HG02588 (cell line): ENCODE measurements around the gene PGRMC2.

Source experiments
- ATAC-seq: cut with Tn5 transposase; IDR thresholded peaks from one replicate; pipeline ENCODE4 v1.9.1; 2021; ENCODE audit warnings: mild to moderate bottlenecking, moderate library complexity; ENCODE audit not compliant: unreplicated experiment

The PGRMC2 gene

DNA sequence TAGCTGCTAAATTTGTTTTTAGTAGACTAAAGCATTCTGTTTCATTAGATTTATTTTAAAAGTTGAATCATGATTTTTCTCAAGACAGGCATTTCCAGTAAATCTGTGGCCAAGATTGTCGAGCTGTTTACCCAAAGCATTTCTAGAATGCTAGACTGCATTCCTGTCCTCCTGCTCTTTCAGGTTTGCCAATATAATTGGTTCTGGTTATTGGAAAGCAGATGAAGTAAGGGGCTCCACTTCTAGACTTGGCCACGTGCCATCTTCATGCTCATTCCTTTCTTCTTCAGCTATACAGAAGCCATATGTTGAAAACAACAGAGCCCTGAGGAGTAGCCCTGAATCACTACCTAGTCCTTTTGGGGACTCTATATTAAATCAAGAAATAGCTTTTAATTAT lies 62.5 kb downstream of the PGRMC2 start:
- no peak for ATAC-seq

DNA sequence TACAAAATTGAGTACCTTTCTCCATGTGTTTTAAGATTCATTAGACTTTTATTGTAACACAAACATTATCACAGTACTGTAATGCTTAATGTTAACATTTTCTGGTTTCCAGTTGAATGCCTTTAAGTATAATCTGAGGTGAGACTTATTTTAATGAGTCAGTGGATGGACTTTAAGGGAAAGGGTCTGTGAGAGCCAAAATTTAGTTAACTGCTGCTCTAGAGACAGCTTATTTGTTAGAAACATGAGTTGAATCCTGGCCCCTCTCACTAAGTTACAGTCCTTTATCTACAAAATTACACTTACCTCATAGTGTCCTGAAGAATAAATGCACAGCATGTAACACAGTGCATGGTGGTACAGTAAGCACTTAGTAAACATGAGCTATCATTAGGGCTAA lies 66.0 kb downstream of the PGRMC2 start:
- ATAC-seq = no peak

DNA sequence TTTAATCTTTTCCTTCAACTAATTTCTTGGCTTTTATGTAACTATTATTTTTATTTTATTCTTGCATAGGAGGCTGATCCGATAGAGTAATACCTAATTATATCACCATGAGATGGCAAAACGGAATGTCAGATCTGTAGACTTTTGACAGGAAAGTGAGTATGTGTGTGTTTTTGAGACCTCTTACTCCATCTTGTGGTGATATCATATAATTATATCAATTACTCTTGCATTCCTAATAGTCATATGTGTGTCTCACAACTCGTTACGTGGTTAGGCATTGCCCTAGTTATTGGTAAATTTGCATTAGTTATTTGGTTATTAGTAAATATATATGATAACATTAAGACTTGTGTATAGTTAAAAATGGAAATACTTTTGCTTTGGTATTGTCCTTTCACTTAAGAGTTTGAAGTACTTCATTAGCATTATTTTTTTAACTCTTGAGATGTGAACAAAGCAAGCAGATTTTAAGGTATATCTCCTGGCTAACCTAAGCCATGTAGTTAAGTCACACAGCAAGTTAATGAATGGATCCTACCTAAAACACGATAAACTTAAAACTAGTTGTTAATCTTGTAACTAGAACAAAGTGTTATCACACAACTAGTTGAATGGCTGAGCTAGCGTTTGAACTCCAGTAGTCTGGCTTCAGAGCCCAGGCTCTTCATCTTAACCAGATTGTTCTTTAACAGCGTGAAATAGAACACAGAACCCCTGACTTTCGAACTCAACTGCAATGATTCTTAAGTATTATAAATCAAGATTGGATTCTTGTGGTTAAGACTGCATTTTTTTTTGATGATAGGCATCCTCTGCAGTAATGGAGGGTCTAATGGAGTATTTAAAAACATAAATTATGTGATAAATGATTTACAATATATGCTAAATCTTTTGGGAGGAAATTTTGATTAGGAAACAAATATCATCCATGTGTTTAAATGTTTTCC lies 67.1 kb downstream of the PGRMC2 start:
- no peak for ATAC-seq
